ENCODE measurements around the gene NOVA2.

- TF ChIP-seq, protein P1, sequence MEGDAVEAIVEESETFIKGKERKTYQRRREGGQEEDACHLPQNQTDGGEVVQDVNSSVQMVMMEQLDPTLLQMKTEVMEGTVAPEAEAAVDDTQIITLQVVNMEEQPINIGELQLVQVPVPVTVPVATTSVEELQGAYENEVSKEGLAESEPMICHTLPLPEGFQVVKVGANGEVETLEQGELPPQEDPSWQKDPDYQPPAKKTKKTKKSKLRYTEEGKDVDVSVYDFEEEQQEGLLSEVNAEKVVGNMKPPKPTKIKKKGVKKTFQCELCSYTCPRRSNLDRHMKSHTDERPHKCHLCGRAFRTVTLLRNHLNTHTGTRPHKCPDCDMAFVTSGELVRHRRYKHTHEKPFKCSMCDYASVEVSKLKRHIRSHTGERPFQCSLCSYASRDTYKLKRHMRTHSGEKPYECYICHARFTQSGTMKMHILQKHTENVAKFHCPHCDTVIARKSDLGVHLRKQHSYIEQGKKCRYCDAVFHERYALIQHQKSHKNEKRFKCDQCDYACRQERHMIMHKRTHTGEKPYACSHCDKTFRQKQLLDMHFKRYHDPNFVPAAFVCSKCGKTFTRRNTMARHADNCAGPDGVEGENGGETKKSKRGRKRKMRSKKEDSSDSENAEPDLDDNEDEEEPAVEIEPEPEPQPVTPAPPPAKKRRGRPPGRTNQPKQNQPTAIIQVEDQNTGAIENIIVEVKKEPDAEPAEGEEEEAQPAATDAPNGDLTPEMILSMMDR (IDR thresholded peaks at IDR 0.05) = no peak
- no peak for TF ChIP-seq EZH2 (IDR thresholded peaks at IDR 0.05; ENCODE audit: borderline replicate concordance, insufficient read depth, low read depth, low read length, poor library complexity, severe bottlenecking)
Measured at GRCh38 chr19:45885556-45886426, 87.9 kb downstream of the NOVA2 start, which contains the start of gene IRF2BP1.

Data from B cell (primary cell).